Measurements from ENCODE around the gene CANT1. TPM values are rescaled to one million over a fixed set of nuclear protein-coding genes. Genes with fewer than 3 reads are reported as not detected.
A peak's percentile ranks its signal among the peaks of the same experiment; 100 is the strongest.

CANT1 gene
- total and polyA plus RNA-seq, 2 of the 13 experiments (the other 11 are each of a cell fraction or from before 2014, with no cell fraction given): 34.1 to 42.1 TPM

DNA sequence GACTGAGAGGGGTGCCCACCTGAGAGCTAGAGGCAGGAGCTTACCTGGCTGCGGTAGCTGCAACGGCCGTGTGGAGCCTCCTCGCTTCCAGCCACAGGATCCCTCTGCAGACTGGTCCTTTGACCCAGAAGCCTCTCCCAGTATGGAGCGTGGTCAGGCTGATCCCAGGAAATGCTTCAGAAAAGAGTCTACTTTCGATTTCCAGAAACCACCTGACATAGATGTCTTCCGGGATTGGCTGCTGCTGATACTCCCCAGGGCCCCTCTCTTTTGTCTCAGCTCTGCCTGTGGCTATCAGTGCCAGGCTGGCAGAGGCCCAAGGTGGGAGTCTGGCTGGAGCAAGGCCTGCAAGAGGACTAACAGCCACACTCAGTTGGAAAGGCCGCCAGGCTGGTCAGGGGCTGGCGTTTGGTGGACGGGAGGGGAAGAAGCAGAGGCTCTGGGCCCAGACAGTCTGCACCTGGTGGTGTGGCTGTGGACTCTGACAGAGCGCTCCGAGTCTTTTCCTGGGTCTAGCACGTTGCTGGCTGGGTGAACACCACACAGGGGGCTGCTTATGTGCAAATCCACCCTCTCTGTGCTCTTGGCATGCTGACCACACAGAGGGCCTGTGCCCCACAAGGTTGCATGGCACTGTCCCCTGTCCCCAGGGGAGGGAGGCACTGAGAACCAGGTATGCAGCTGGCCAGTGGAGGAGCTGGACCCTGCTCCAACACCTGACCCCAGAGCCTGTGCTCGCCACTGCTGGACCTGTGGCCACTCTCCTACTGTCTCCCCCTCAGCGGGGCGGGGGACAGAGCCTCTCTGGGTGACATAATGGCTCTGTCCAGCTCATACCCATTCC, 29.6 kb downstream of the CANT1 start, which contains the start of gene LGALS3BP (continued):
- TF ChIP-seq SNAI1 (CRISPR knock-in tag; IDR thresholded peaks at IDR 0.05; ENCODE audit: borderline replicate concordance): peak; percentile 68; the same call in 1 of the 2 replicates
- TF ChIP-seq SSRP1 (CRISPR knock-in tag; IDR thresholded peaks at IDR 0.05): 0 out of 2 replicates have a peak, but pooled peaks have one; percentile 13
- 0 out of 2 replicates have a peak, but pooled peaks have one; percentile 15 for TF ChIP-seq ZNF256 (CRISPR knock-in tag; conservative IDR thresholded peaks at IDR 0.05)
- no peak; the same call in 1 of the 2 replicates for TF ChIP-seq ZNF501 (CRISPR knock-in tag; IDR thresholded peaks at IDR 0.05)
- TF ChIP-seq, protein P1, sequence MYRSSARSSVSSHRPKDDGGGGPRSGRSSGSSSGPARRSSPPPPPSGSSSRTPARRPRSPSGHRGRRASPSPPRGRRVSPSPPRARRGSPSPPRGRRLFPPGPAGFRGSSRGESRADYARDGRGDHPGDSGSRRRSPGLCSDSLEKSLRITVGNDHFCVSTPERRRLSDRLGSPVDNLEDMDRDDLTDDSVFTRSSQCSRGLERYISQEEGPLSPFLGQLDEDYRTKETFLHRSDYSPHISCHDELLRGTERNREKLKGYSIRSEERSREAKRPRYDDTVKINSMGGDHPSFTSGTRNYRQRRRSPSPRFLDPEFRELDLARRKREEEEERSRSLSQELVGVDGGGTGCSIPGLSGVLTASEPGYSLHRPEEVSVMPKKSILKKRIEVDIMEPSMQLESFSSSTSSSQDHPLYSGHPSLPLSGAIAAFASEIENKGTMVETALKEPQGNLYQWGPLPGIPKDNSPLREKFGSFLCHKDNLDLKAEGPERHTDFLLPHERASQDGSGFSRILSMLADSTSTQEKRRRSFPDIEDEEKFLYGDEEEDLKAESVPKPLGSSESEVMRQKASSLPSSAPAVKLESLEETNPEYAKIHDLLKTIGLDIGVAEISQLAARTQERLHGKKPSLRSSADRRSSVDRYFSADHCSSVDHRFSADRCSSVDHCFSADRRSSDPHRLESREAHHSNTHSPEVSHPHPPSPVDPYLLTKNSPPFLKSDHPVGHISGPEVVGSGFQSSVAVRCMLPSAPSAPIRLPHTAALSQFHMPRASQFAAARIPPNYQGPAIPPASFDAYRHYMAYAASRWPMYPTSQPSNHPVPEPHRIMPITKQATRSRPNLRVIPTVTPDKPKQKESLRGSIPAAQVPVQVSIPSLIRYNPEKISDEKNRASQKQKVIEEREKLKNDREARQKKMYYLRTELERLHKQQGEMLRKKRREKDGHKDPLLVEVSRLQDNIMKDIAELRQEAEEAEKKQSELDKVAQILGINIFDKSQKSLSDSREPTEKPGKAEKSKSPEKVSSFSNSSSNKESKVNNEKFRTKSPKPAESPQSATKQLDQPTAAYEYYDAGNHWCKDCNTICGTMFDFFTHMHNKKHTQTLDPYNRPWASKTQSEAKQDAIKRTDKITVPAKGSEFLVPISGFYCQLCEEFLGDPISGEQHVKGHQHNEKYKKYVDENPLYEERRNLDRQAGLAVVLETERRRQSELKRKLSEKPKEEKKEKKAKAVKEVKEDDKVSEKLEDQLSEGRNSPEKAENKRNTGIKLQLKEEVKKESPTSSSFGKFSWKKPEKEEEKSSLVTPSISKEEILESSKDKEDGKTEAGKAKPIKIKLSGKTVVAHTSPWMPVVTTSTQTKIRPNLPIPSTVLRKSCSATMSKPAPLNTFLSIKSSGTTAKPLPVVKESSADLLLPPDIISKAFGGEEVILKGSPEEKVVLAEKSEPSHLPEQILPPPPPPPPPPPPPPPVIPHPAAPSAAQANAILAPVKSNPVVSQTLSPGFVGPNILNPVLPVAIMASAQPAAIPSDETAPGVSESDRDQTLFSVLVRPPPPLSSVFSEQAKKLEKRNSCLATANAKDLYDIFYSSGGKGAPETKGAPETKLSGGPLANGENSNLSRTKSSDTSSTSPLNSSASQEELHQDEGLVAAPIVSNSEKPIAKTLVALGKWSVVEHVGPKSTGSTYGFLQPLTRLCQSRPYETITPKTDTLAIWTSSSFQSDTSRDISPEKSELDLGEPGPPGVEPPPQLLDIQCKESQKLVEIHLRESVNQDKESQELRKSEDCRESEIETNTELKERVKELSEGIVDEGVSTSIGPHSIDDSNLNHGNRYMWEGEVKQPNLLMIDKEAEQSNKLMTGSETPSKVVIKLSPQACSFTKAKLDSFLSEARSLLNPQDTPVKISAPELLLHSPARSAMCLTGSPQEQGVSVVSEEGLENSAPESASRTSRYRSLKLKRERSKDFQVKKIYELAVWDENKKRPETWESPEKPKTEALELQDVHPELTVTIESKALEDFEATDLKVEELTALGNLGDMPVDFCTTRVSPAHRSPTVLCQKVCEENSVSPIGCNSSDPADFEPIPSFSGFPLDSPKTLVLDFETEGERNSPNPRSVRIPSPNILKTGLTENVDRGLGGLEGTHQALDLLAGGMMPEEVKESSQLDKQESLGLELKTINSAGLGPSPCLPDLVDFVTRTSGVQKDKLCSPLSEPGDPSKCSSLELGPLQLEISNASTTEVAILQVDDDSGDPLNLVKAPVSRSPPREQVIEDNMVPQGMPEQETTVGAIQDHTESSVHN (CRISPR knock-in tag; IDR thresholded peaks at IDR 0.05): no peak
- TF ChIP-seq ZFAT (CRISPR knock-in tag; conservative IDR thresholded peaks at IDR 0.05): no peak
- TF ChIP-seq ZBTB20 (CRISPR knock-in tag; IDR thresholded peaks at IDR 0.05; ENCODE audit: borderline replicate concordance, low read depth): no peak; the same call in 1 of the 2 replicates
- peak; percentile 67; the same call in 1 of the 2 replicates for TF ChIP-seq ZNF441 (CRISPR knock-in tag; IDR thresholded peaks at IDR 0.05; ENCODE audit: borderline replicate concordance)
- TF ChIP-seq PRPF4 (IDR thresholded peaks at IDR 0.05; ENCODE audit: low read depth, low read length, poor library complexity, severe bottlenecking): no peak
- TF ChIP-seq, protein P2, sequence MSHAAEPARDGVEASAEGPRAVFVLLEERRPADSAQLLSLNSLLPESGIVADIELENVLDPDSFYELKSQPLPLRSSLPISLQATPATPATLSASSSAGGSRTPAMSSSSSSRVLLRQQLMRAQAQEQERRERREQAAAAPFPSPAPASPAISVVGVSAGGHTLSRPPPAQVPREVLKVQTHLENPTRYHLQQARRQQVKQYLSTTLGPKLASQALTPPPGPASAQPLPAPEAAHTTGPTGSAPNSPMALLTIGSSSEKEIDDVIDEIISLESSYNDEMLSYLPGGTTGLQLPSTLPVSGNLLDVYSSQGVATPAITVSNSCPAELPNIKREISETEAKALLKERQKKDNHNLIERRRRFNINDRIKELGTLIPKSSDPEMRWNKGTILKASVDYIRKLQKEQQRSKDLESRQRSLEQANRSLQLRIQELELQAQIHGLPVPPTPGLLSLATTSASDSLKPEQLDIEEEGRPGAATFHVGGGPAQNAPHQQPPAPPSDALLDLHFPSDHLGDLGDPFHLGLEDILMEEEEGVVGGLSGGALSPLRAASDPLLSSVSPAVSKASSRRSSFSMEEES (CRISPR knock-in tag; IDR thresholded peaks at IDR 0.05): peak; percentile 44; the same call in 1 of the 2 replicates
- TF ChIP-seq ZFX (CRISPR knock-in tag; IDR thresholded peaks at IDR 0.05; ENCODE audit: low read depth): peak; percentile 98
- TF ChIP-seq, protein P3, sequence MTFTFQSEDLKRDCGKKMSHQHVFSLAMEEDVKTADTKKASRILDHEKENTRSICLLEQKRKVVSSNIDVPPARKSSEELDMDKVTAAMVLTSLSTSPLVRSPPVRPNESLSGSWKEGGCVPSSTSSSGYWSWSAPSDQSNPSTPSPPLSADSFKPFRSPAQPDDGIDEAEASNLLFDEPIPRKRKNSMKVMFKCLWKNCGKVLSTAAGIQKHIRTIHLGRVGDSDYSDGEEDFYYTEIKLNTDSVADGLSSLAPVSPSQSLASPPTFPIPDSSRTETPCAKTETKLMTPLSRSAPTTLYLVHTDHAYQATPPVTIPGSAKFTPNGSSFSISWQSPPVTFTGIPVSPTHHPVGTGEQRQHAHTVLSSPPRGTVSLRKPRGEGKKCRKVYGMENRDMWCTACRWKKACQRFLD (CRISPR knock-in tag; IDR thresholded peaks at IDR 0.05; ENCODE audit: borderline replicate concordance): no peak
- no peak for TF ChIP-seq ZNF75D (CRISPR knock-in tag; IDR thresholded peaks at IDR 0.05; ENCODE audit: borderline replicate concordance)
- peak; percentile 11; the same call in 1 of the 2 replicates for TF ChIP-seq STAG1 (CRISPR knock-in tag; IDR thresholded peaks at IDR 0.05)
- TF ChIP-seq ZNF30 (CRISPR knock-in tag; IDR thresholded peaks at IDR 0.05): peak; percentile 66; the same call in 1 of the 2 replicates
- peak; percentile 33 for TF ChIP-seq CBX1 (IDR thresholded peaks at IDR 0.05; ENCODE audit: low read depth)
- peak; percentile 93; the same call in 1 of the 2 replicates for TF ChIP-seq TSC22D2 (CRISPR knock-in tag; IDR thresholded peaks at IDR 0.05; ENCODE audit: borderline replicate concordance)
- TF ChIP-seq KLF16 (CRISPR knock-in tag; IDR thresholded peaks at IDR 0.05): peak in 1 of 2 experiments; percentile 74; a peak in 1 of 4 replicates
